Stimulated activated CD8-positive, alpha-beta memory T cell treated with anti-CD3 and anti-CD28 coated beads, Interleukin-7, amount 100 ng/mL, for 48 hours (primary cell): ENCODE data around the gene TBC1D21.
"Not testable (repeated sequence)": the region's sequence is repeated elsewhere in the genome, so short reads cannot be mapped to it uniquely, and the experiment has no call there.

Experiments
- DNase-seq, 2 donors: peaks; one replicate each; pipeline ENCODE4 v3.0.0-alpha.2; 2020; ENCODE audit warnings: low read depth in 1 of 2; ENCODE audit errors: extremely low read depth in 1 of 2

Gene TBC1D21

GRCh38 chr15:73927476-73928240, 54.3 kb downstream of the TBC1D21 start:
- DNase-seq = peak; percentile 41 to 56

- no peak for DNase-seq
Observed at GRCh38 chr15:73928241-73928579, 54.8 kb downstream of the TBC1D21 start.

GRCh38 chr15:73928971-73929627, 55.7 kb downstream of the TBC1D21 start:
- DNase-seq = no peak

DNA sequence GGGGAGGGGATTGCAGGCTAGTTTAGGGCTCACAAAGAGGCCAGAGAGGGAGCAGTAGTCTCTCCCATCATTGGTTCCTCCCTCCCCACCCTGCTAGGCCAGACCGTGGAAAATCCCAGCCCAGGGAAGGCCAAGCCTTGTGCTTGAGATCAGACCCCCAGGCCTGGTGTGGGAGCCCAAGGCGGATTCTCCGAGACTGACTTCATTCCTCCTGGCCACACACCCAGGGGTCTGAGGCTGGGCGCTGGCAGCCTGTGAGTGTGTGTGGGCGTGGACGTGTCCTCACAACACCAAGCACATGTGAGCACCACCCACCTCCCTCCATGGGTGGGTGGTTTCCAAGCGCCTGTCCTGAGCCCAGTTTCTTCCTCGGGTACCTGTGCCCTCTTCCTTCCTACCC, 57.0 kb downstream of the TBC1D21 start:
- no peak for DNase-seq

- no peak for DNase-seq
Observed at GRCh38 chr15:73930790-73931281, 57.5 kb downstream of the TBC1D21 start.

- DNase-seq = no peak
Observed at GRCh38 chr15:73931441-73931840, 58.1 kb downstream of the TBC1D21 start.

GRCh38 chr15:73932381-73933191, 59.2 kb downstream of the TBC1D21 start:
- DNase-seq = no peak

- no peak for DNase-seq
Observed at GRCh38 chr15:73934281-73934680, 60.9 kb downstream of the TBC1D21 start.

DNA sequence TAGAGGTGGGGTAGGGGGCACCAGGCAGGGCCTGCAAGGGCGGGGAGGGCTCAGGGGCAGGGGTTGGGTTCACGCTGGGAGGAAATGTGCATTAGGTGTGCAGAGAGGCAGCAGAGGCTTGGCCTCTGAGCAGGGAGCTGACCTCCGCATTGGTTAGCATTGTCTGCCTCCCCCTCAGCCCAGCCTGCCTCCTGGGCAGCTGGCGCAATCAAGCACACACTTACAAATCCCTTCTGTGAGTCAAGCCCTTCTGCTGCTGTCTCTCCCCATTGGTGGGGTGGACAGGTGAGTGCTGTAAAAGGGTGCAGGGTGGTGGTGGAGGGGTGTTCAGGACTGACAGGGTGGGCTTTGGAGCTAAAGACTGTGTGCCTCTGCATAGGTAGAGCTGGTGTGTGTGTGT, 62.2 kb downstream of the TBC1D21 start:
- no peak for DNase-seq

DNA sequence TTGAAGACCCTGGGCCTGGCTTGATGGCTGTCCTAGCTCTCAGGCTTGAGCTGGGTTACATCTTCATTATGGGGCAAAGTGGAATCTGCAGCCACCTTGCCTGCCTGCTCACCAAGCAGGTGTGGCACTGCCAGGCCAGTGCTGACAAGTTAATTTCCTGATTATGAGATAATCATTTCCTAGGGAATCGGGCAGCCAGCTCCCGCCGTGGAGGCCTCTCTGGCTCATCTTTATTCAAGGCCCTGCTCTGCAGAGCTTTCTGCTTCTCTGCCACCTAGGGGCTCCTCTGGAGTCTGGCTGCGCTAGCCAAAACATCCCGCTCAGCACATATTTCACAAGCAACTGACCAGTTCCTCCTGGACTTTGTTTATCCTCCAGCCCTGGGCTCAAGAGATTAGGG, 62.8 kb downstream of the TBC1D21 start:
- no peak for DNase-seq

DNA sequence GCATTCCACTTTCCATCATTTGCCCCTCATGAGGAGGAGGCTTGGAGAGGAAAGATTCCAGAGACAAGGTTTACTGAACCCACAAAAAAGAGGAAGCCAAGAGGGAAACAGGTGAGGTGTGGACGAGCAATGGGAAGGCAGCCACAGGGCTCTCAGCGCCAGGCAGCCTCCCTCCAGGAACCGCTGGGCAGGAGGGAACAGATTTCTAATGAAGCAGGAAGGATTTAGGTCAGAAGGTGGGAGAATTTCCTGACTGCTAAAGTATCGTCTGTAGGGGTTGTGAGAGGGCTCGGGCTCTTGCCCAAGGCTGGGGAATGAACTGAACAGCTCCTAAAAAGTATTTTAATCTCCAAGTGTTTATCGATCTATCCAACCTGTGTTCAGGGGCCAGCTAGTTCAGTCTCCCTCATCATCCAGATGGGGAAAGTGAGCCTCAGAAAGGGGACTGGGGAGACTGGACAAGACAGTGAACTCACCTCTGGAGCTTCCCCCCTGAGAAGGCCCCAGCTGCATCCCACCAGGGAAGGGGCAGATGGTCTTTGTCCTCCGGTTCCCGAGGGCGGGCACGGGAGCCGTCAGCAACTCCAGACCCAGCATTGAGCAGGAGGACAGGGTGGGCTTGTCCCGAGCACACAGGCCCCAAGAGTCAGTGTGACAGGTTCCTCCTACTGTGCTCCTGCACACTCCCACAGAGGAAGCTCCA, 63.4 kb downstream of the TBC1D21 start:
- DNase-seq = no peak

DNA sequence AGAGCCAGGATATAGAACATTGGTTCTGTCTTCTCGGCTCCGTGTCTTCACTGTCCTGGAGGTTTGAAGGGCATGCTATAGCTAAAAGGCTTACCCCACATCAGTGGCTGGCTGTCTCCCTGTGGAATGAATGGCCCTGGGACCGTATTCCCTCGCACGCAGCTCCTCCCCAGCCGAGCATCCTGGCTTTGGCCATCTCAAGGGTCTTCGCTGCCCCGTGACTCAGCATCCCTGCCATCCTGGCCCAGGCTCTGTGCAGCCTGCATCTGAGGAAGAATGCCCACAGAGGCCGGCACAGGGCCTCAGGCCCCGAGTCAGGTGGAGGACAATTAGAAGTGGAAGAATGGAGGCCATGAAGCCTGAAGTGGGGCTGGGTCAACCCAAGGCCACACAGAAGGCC, 63.9 kb downstream of the TBC1D21 start:
- no peak for DNase-seq

DNA sequence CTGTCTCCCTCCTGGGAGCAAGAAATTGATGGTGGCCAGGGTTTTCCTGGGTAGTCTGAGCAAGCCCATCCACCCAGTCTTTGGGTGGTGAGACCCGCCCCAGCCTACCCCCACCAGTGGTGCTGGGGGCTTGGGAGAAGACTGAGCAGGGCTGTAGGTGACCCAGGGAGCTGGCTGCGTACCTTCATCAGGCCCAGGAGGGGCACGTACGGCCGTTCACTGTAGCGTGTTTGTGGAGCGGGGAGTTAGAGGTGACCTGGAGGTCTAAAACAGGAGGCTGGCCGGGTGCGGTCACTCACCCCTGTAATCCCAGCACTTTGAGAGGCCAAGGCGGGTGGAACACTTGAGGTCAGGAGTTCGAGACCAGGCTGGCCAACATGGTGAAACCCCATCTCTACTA, 64.4 kb downstream of the TBC1D21 start:
- no peak for DNase-seq

DNA sequence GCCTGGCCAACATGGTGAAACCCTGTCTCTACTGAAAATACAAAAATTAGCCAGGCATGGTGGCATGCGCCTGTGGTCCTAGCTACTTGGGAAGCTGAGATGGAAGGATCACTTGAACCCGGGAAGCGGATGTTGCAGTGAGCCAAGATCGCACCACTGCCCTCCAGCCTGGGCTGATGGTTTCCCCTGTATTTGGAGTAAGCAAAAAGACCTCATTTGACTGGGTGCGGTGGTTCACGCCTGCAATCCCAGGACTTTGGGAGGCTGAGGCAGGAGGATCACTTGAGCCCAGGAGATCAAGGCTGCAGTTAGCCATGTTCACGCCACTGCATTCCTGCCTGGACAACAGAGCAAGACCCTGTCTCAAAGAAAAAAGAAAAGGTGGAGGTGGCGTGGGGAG, 65.2 kb downstream of the TBC1D21 start:
- not testable (repeated sequence) for DNase-seq
